Hematopoietic multipotent progenitor cell treated with erythropoietin and hydrocortisone succinate and interleukin-3 and kit ligand, for 8 days (in vitro differentiated cells): ENCODE results near the gene RASGRF1.

Source experiments
- DNase-seq: peaks from one replicate; pipeline ENCODE4 v3.0.0-alpha.2; 2015

The RASGRF1 gene

DNA sequence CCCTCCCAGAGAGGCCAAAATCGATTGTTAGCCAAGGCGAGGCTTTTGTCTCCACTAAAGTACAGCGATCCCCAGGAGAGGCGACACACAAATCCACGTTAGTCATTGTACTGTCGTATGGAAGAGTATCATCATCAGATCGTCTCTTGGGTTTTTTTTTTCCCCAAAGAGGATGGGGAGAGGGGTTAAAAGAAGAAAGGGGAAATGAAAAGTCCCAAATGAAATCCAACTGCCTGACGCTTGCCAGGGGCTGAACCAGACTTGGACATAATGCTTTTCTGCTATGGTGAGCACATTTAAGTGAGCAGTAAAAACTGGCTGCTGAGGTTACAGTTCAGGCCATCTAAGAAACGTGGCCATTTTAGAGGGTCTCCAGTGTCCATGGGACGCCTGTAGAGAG lies 107.8 kb downstream of the RASGRF1 start:
- DNase-seq, result no peak

DNA sequence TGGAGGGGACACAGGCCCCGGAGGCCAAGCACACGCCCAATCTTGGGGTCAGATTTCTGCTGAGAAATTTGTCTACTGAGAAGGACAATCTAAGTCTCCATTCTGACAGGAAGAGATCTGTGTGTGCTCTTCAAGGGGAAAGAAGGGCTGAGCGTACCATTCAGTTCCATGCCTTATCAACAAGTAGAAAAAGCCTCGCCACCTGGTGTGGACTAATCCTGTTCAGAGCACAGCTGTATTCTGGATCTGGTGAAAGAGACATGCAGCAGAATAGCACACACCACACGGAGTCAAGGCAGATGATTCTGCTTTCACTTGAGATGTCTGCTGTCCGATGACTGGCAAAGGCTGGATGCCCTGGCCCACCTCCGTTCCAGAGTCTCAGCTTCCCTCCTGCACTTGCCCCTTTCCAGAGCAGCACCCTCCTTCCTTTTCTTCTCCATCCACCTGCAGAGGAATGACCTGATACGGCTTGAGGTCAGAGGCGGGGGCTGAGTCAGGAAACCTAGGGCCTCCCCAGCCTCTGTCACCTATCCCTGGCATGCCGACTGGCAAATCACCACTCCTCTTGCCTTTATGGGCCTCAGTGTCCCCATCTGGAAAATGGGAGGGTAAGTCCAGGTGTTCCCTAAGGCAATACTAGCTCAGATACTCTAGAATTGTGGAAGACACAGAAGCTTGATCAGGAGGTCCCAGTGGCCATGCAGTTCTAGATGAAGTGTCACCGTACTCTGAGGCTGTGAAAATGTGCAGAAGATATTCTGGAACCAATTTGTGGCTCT lies 108.9 kb downstream of the RASGRF1 start:
- no peak for DNase-seq

DNA sequence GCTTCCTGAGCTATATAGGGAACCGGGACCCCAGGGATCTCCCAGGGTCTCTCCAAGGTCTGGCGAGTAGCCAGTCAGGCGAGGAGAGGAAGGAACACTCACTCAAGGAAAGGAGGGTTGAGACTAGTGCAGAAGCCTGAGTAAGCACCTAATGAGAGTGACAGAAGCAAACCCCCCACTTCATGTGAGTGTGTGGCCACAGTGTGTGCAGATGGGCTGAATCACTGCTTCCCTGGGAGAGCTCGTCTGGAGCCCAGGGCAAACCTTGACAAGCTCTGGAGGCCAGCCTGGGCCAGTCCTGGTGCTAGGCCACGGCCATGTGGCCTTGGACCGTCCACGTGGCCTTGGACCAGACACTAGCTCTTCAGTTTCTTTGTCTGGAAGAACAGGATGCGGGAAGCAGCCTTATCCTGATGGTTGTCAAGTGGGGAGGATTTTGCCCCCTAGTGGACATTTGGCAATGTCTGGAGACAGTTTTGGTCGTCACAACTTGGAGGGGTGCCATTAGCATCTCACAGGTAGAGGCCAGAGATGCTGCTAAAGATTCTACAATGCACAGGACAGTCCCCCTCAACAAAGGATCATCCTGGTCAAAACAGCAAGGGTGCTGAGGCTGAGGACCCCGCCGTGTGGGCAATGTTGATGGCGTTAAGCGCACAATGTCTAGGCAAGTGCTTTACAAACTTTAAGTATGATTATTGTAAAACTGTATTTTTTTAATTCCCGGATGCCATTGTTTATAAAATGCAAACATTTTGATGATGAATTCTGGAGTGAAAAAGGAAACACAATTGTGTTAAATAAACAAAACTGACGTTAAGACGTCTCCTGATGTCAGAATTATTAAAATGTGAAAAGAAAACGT lies 110.9 kb downstream of the RASGRF1 start:
- peak; percentile 72 for DNase-seq

DNA sequence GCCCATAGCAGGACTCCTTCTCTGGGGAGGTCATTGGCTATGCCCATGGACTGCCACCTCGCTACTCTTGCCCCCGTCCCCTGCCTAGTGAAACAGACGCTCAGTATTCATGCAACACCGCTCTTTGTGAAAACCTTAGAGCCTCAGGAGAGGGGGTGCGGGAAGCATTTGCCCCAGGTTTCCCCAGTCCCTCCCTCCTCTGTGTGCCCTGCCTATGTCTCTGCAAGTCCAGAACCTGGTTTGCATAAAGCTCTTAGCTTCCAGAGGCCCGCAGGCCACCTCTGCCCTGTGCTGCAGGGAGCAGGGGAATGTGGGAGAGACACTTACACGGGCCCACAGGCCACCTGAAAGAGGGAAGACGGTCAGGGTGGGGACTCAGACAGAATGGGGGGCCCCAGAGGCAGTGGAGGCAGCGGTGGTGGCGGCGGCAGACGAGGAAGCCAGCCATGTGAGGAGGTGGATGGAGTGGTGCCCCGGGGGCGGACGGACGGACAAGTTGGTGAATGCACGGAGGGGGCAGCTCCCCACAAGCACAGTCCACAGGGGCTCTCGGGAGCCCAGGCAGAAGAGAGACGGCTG lies 111.9 kb downstream of the RASGRF1 start:
- no peak for DNase-seq

DNA sequence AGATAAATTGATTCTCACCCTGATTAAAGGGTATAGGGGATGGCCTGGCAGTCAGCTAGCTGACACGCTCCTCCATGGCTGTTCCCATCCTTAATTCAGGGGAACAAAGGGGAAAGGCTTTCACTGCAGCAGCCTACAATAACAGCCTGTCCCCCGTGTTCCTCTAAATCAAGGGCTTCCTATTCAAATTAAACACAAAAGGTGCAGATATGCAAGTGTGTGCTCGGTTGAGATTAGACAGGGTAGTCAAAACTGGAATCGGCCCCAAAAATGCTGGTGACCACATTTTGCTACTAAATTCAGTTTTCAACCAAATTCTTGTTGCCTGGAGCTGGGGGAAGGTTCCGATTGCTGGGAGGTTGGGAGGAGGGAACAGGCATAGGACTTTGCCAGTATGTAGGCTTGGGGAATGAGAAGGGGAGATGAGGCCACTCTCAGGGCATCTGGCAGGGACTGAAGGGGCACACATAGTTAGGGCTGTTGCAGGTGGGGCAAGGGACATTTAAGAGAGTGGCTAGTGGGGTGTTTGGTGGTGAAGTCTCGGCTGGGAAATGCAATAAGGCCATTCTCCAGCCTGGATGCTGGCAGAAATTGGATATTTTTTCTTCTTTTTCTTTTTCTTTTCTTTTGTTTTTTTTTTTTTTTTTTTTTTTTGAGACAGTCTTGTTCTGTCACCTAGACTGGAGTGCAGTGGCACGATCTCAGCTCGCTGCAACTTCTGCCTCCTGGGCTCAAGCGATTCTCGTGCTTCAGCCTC lies 112.8 kb downstream of the RASGRF1 start:
- no peak for DNase-seq

DNA sequence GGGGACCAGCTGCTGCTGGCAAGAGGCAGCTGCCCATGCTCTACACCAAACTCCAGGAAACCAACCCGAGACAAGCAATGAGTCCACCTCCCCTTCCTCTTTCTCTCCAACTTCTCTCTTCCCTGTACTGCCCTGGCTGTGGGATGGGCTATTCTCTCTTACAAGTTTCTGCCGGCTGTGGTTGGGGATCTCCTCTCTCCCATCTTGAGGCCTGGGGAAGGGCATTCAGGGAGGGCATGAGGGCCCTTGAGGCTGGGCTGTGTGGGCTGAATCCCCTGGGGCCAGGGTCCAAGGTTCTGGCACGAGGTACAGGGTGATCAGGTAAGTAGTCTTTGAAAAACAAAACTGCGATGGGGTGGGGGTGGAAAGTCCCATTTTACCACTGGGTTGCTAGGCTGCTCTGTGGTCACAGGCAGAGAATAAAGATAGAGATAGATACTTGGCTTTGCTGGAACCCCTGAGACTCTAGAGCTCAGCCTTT lies 113.4 kb downstream of the RASGRF1 start:
- DNase-seq, result no peak

DNA sequence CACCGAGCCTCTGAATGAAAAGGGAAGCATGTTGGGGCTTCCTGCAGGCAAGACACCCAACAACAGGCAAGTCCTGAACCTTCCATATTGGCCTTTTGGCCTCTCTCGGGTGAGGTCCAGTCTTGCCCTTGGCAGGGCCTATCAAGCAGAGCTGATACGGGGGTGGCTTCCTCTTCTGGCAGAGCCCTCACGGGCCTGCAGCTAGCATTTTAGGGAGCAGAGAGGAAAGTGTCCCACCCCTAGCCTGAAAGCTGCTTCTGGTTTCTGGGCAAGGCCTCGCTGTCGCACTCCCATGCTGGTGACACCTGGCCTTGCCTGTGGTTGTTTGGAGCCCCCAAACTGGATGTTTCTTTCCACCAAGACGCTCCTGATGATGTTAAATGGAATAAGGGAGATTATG lies 113.9 kb downstream of the RASGRF1 start:
- no peak for DNase-seq

DNA sequence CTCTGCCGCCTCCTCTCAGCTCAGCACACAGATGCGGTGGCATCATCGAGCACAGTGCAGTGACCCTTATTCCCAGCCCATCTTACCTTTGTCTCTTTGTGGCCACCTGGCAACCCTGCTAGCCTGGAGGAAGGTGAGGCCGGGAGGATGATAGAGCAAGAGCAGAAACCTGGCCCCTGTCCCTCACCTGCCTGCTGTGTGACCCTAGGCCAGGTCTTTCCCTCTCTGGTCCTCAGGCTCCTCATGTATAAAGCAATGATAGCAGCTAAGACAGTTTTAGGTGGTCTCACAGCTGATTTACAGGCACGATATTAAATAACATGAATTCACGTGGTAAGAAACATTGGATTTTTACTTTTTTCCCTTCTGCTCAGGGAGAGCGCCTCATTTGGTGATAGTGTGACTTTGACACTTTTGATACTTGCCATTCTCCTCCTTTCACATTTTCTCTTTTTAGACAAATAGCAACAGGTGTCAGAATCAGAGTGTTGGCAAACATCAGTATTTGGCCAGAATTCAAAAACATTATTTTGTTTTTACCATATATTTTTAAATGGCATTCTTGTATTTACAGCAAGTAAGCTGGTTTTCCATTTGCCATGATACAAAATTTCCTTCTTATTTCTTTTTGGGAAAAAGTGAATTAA lies 116.2 kb downstream of the RASGRF1 start:
- no peak for DNase-seq

DNA sequence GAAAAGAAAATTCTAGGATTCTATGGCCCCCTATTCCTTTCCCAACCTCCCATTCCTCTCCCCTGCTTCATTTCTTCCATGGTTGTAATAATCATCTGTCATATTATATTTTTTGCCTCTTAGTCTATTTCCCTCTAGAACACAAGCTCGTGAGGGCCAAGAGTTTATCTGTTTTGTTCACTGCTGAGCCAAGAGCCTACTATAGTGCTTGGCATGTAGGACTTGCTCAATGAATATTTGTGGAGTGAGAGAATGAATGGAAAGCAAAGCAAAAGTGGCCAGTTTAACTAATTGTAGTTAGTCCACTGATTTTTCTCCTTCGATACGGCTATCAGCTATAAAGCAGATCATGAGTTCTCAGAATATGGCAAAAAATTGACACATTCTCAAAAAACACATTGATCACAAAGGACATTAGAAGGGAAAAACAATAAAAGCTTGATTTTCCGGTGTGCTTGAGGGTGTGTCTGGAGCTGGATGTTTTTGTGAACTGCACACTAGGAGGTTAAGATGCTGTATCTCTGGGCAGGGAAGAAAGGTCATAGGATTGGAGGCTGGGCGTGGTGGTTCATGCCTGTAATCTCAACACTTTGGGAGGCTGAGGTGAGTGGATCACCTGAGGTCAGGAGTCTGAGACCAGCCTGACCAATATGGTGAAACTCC lies 120.8 kb downstream of the RASGRF1 start:
- no peak for DNase-seq

DNA sequence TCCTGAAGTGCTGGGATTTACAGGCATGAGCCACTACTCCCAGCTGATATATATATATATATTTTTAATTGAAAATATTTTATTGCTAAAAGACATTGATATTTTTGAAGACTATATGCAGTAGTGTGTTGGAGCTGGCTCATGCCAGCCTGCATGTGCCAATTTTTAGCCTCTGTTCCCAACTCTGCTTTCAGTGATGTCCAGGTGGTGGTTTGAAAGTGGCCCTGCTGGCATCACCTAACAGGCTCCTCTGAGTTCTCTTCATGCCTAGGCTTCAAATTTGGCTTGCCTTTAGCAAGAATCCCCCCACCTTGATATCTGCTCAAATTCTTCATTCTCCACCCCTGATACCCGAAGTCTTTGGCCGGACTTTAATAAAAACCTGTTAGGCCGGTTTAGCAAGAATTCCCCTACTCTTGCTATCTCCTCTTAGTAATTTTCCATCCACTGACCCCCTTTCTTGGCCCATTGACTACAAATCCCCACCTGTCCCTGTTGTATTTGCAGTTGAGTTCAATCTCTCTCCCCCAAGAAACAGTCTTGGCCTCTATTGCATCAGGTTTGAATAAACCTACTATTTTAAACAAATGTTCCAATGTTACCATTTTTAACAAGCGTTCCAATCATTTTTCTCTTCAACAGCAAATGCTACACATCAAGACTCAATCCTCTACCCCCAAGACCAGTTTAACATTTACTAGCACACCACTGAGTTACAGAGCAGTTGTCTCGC lies 121.9 kb downstream of the RASGRF1 start:
- DNase-seq, result no peak

DNA sequence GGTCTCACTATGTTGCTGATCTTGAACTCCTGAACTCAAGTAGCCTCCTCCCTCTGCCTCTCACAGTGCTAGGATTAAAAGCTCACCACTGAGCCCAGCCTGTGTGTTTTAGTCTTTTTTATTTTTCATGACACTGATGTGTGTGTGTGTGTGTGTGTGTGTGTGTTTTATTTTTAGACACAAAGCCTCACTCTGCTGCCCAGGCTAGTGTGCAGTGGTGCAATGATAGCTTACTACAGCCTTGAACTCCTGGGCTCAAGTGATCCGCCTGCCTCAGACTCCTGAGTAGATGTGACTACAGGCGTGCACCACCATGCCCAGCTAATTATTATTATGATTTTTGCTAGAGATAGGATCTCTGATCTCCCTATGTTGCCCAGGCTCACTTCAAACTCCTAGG lies 122.5 kb downstream of the RASGRF1 start:
- DNase-seq, result no peak

DNA sequence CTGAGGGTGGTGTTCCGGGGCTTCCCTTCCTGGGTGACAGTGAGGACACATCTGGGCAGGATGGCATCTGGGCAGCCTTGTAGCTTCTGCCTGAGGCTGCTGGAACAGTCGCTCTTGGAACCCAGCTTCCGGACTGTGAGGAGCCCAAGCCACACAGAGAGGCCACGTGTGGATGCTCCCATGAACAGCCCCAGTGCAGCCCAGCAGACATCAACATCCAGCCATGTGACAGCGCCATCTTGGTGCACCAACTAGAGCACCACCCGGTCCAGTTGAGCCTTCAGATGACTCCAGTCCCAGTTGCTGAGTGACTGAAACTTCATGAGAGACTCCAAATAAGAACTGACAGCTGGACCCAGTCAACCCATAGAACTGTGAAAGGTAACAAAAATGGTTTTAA lies 130.3 kb downstream of the RASGRF1 start:
- DNase-seq, result no peak

DNA sequence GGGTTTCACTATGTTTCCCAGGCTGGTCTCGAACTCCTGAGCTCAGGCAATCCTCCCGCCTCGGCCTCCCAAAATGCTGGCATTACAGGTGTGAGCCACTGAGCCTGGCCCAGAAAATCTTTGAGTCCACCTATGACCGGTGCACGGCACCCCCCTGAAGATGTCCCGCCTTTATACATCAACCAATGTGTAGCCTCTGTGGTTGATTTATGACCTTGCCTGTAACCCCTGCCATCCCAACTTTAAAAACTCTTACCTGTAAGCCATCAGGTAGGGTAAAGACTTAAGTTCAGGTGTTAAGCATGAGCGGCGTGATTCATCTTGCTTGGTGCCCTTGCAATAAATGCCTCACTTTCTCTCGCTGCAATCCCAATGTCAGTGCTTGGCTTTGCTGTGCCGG lies 131.2 kb downstream of the RASGRF1 start:
- no peak for DNase-seq

DNA sequence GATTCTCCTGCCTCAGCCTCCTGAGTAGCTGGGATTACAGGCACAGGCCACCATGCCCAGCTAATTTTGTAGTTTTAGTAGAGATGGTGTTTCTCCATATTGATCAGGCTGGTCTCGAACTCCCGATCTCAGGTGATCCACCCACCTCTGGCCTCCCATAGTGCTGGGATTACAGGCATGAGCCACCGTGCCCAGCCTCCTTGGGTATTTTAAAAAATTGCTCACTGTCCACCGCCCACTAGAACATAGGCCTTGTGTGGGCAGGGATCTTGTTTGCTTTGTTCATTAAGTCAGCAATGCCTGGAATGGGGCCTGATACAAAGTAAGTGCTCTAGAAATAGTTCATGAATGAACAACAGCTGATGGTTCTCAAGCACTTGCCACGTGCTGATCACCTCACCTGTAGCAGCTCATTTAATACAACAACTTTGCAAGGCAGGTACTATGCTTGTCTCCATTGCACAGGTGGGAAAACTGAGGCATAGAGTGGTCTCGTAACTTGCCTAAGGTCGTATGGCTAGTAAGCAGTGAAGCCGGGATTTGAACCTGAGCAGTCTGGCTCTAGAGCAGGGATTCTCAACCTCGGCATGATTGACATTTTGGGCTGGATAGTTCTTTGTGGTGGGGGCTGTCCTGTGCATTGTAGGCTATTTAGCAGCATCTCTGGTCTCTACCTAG lies 133.0 kb downstream of the RASGRF1 start:
- DNase-seq, result no peak

DNA sequence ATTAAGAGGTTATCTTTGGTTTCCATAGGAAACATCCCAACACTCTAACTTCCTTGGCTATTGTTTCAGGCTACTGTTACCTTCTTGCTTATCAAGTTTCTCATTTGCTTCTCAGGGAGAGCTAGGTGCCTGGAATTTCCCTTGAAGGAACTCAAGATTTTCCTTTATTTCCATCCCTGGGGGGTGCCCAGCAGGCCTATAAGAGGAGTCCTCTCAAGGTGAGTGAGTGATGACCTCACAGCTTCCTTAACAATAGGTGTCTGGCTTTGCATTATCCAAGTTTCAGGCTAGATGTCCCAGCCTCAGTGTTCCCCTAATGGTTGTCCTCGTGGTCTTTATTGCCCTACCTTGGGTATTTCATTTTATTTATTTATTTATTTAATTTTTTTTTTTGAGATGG lies 133.6 kb downstream of the RASGRF1 start:
- no peak for DNase-seq

DNA sequence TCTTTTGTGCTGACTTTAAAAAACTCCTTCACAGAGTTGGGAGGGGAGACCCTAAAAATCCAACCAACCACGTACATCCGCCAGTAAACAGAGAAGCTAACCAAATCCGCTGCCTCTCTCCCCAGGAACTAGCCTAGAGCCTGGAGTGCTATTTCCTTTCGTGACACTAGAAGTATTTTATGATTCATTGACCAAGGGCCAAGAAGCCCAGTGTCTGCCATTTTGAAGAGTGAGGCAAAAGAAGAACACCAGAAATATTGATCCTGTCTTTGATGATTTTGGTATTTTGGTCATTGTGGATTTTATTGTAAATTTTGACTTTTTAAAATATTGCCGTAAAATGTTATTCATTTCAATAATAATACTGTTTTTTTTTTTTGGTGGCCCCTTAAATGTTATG lies 135.2 kb downstream of the RASGRF1 start:
- no peak for DNase-seq

DNA sequence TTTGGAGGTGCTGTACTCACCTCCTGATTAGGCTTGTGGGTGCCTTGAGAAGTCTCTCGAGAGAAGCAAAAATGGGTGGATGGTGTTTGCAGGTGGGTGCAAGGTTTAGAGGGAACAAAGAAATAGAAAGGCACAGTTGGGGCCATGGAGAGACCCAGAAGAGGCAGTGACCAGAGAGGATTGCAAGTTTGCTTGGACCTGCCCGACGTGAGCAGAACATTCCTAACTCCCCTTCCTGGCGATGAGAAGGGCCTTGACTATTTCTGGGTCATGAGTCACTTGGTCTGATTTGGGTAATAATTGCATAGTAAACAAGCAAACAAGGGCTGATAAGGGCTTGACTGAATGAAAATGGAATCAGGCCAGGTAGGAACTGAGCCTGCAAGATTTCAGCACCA lies 138.7 kb downstream of the RASGRF1 start:
- DNase-seq, result no peak

DNA sequence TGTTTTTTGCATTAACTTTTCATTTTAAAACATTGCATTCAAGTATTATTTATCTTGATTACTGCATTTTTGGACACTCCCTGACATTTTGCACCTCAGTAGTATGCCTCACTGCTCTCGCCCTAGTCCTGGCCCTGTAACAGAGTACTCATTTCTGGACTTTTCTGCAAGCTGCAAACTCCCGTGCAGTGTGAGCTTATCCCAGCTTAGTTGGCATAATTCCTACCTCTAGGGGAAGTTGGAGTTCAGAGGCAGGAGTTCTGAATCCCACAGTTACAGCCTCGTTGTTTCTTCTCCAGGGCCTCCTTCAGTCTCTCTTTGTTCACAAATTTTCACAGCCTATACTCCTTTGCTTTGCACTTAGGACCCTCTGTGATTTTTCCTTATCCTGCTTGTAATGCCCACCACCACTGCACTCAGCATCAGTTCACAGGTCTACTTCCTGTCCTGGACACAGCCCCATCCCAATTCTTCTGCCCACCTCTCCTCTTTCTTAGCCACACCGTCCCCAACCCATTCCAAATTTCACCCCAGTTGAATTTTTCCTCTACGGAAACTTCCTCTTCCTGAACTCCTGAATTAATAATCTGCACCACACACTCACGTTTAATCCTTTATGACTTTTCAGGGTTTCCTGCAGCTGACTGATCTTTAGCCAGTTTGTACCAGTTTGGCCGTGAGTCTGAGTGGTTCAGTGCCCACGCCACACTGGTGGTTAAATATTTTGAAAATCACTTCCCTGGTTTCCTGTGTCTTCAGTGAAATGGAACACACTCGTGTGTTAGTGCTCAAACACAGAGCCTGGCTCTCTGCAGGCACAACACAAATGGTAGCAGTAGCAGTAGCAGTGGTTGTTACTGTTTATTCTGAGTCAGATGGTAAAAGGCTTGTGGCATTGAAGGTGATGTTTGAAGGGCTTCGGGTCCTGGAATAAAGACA lies 139.4 kb downstream of the RASGRF1 start:
- no peak for DNase-seq

DNA sequence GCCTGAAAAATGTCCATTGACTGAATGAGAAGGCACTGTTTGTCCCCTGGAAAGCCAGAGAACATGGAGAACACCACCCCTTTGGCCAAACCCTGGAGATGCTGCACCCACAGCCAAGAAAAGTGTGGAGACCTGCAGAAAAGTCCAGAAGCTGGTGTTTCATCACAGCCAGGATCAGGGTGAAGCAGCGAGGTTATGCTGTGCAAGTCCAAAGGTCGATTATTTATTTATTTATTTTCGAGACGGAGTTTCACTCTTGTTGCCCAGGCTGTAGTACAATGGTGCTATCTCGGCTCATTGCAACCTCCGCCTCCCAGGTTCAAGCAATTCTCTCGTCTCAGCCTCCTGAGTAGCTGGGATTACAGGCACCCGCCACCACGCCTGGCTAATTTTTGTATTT lies 140.2 kb downstream of the RASGRF1 start:
- no peak for DNase-seq
